CD4-positive, alpha-beta T cell (primary cell): ENCODE data around the gene CMKLR1. TPM values are rescaled to one million over a fixed set of nuclear protein-coding genes. Genes with fewer than 3 reads are reported as not detected.

Experiments
- ATAC-seq: fragments of 200-7000 bp; cut with Tn5 transposase; one replicate; pipeline ENCODE4 v1.10.0; 2022; ENCODE audit warnings: mild to moderate bottlenecking; ENCODE audit not compliant: poor library complexity
- CTCF ChIA-PET: fragments of 350-600 bp; sonication (Branson Sonifier 250); formaldehyde crosslinking; loops from one replicate; lab custom pipeline; 2021; ENCODE audit warnings: antibody characterized with exemption, inconsistent platforms; lab: Charles Lee
- POLR2A ChIA-PET: fragments of 350-600 bp; sonication (Branson Sonifier 250); formaldehyde crosslinking; loops from one replicate; lab custom pipeline; 2021; ENCODE audit warnings: antibody characterized with exemption, inconsistent platforms; lab: Charles Lee
- DNase-seq, 14 experiments: peaks; one replicate each; pipeline ENCODE4 v3.0.0-alpha.2; 2013 to 2020; ENCODE audit warnings: mixed read lengths in 2 of 14
- H3K27ac ChIP-seq, 2 donors: one replicate each; pipeline versions ENCODE4 v1.5.1 to v1.7.0; 2013; ENCODE audit warnings: low read length in 2 of 2, low read depth in 1 of 2, mild to moderate bottlenecking in 1 of 2
- H3K27me3 ChIP-seq, 2 experiments: 1 replicate in 1 of 2; 2 replicates in 1 of 2; pipeline versions ENCODE4 v1.6.1 to v1.7.0; 2013; ENCODE audit warnings: low read length in 2 of 2, control low read depth in 1 of 2, mild to moderate bottlenecking in 1 of 2, moderate library complexity in 1 of 2; ENCODE audit not compliant: insufficient read depth in 2 of 2, control insufficient read depth in 1 of 2
- H3K36me3 ChIP-seq: one replicate; pipeline ENCODE4 v1.6.1; 2013; ENCODE audit warnings: low read length, control low read depth; ENCODE audit not compliant: insufficient read depth
- H3K4me1 ChIP-seq: one replicate; pipeline ENCODE4 v1.6.1; 2013; ENCODE audit warnings: low read length, control low read depth; ENCODE audit not compliant: insufficient read depth
- H3K4me3 ChIP-seq: one replicate; pipeline ENCODE4 v1.5.1; 2013; ENCODE audit warnings: mild to moderate bottlenecking, low read length, moderate library complexity
- H3K9me3 ChIP-seq, 2 experiments: 1 replicate in 1 of 2; 2 replicates in 1 of 2; pipeline versions ENCODE4 v1.6.1 to v1.7.0; 2013; ENCODE audit warnings: low read length in 2 of 2, mild to moderate bottlenecking in 2 of 2, control low read depth in 1 of 2, moderate library complexity in 1 of 2; ENCODE audit not compliant: control insufficient read depth in 1 of 2, insufficient read depth in 1 of 2
- H3K27ac Mint-ChIP-seq: one replicate; pipeline ENCODE4 v1.8.0; 2020; ENCODE audit warnings: mixed read lengths
- H3K27me3 Mint-ChIP-seq: one replicate; pipeline ENCODE4 v1.8.0; 2021; ENCODE audit warnings: mixed read lengths
- H3K36me3 Mint-ChIP-seq: one replicate; pipeline ENCODE4 v1.8.0; 2021; ENCODE audit warnings: low read depth, mixed read lengths
- H3K4me1 Mint-ChIP-seq: one replicate; pipeline ENCODE4 v1.8.0; 2021; ENCODE audit warnings: low read depth, mixed read lengths
- H3K4me3 Mint-ChIP-seq: one replicate; pipeline ENCODE4 v1.8.0; 2020; ENCODE audit warnings: mild to moderate bottlenecking, mixed read lengths
- H3K9me3 Mint-ChIP-seq: one replicate; pipeline ENCODE4 v1.8.0; 2020; ENCODE audit warnings: mixed read lengths
- CTCF ChIP-seq: fragments of 200-600 bp; IDR thresholded peaks from one replicate; pipeline ENCODE4 v1.8.0; 2022; ENCODE audit warnings: antibody characterized with exemption, mild to moderate bottlenecking
- intact Hi-C, 2 experiments: fragments of 100-400 bp; cut with DNase I in 1 of 2; cut with micrococcal nuclease in 1 of 2; formaldehyde crosslinking; loops; one replicate each; pipeline versions ENCODE4 v1.15.1 to v1.9.0; 2023 to 2025; cut with DNase I, micrococcal nuclease
- total RNA-seq, 174 experiments: library from RNA in 2 of 174; stranded (reverse) in 2 of 174; gene quantifications; one replicate each; pipeline ENCODE4 v1.2.3 and lab custom pipeline; 2021 to 2026

CMKLR1 gene
- total RNA-seq, 2 experiments from 2014 or later: not detected

DNA sequence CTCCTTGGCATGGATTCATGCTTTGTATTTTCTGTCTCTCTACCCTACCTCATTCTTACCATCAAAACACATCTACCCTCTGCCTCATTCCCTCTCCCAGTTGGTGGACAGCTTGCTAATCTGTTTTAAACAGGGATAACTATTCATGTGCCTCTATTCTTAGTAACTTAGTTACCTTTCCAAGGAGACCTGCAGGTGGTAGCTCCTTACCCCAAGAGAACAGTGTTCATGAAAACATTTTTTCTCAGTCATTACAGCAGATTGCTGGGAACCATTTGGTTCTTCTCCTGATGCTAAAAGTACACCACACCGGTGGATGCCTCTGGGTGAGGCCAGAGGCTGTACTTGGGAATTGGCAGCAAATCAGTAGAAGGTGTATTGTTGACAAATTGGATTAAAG is 73.0 kb downstream of the CMKLR1 start:
- H3K27ac ChIP-seq: no peak overlapping the region
- peaks cover 3 to 7% of the 10 kb centered on the region in 2 experiments for H3K9me3 ChIP-seq
- DNase-seq (no peak), ATAC-seq (no peak)
- no peak for TF ChIP-seq CTCF
- peaks cover 10% of the 10 kb centered on the region for H3K27me3 Mint-ChIP-seq
- no peak overlapping the region for H3K4me3 Mint-ChIP-seq
- H3K4me1 Mint-ChIP-seq: no peaks in the 10 kb centered on the region
- intact Hi-C loops: no loop called here
- peaks cover 3% of the 10 kb centered on the region for H3K9me3 Mint-ChIP-seq
- H3K4me1 ChIP-seq: no peaks in the 10 kb centered on the region
- H3K4me3 ChIP-seq: no peak overlapping the region
- H3K27me3 ChIP-seq: peaks cover 2 to 7% of the 10 kb centered on the region in 2 experiments
- H3K36me3 ChIP-seq: no peaks in the 10 kb centered on the region
- ChIA-PET CTCF (no interaction called here), POLR2A (no interaction called here)
- H3K27ac Mint-ChIP-seq: no peak overlapping the region
- no peaks in the 10 kb centered on the region for H3K36me3 Mint-ChIP-seq

DNA sequence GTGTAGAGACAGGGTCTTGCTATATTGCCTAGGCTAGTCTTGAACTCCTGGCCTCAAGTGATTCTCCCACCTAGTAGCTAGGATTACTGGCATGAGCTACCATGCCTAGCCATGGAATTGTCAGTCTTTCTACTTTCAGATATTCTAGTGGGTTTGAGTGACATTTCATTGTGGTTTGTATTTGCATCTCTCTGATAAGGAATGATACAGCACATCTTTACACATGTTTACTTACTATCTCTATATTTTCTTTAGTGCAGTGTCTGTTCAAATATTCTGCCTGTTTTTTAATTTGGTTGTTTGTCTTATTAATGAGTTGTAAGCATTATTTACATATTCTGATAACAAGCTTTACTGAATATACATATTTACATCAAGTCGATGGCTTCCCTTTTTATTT is 73.6 kb downstream of the CMKLR1 start:
- TF ChIP-seq CTCF: no peak

DNA sequence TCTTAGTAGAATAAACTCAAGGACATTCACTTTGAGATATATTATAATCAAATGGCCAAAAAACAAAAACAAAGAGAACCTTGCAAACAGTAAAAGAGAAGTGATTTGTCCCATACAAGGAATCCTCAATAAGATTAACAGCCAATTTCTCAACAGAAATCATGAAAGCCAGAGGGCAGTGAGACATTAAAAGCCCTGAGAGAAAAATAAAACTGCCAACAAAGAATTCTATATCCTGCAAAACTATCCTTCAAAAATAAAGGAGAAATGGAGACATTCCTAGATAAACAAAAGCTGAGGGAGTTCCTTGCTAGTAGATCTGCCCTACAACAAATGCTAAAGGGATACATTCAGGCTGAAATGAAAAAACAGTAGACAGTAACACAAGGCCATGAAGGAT is 78.1 kb downstream of the CMKLR1 start:
- Histone ChIP-seq H3K4me3 (no peak overlapping the region), H3K36me3 (no peaks in the 10 kb centered on the region), H3K27me3 (peaks cover 0 to 4% of the 10 kb centered on the region in 2 experiments), H3K27ac (no peak overlapping the region), H3K4me1 (no peaks in the 10 kb centered on the region), H3K9me3 (peaks cover 3 to 21% of the 10 kb centered on the region in 2 experiments)
- peaks cover 13% of the 10 kb centered on the region for H3K9me3 Mint-ChIP-seq
- H3K27me3 Mint-ChIP-seq: peaks cover 6% of the 10 kb centered on the region
- no peak overlapping the region for H3K4me3 Mint-ChIP-seq
- H3K27ac Mint-ChIP-seq: no peak overlapping the region
- no peak for DNase-seq
- H3K36me3 Mint-ChIP-seq: no peaks in the 10 kb centered on the region
- no peak for ATAC-seq
- intact Hi-C loops: no loop called here
- no peak for TF ChIP-seq CTCF
- H3K4me1 Mint-ChIP-seq: no peaks in the 10 kb centered on the region
- ChIA-PET CTCF (no interaction called here), POLR2A (no interaction called here)

More for the DNA sequence above, 73.6 kb downstream of the CMKLR1 start:
- intact Hi-C loops: no loop called here
- ChIA-PET CTCF (interaction anchor here (1.4 kb wide), 1 partner anchor 9 kb away, joined by 4 read pairs; no protein-coding TSS in a partner anchor), POLR2A (no interaction called here)
- Histone ChIP-seq H3K27me3 (peaks cover 2 to 7% of the 10 kb centered on the region in 2 experiments), H3K4me3 (no peak overlapping the region), H3K9me3 (peaks cover 3 to 11% of the 10 kb centered on the region in 2 experiments), H3K4me1 (no peaks in the 10 kb centered on the region), H3K36me3 (no peaks in the 10 kb centered on the region), H3K27ac (no peak overlapping the region)
- Mint-ChIP-seq H3K9me3 (peaks cover 5% of the 10 kb centered on the region), H3K27me3 (peaks cover 10% of the 10 kb centered on the region), H3K4me3 (no peak overlapping the region), H3K27ac (no peak overlapping the region), H3K36me3 (no peaks in the 10 kb centered on the region), H3K4me1 (no peaks in the 10 kb centered on the region)
- no peak for DNase-seq
- no peak for ATAC-seq
